IMR-90 (cell line): Measurements from ENCODE around the gene WDR48. TPM values are rescaled to one million over a fixed set of nuclear protein-coding genes. Genes with fewer than 3 reads are reported as not detected.

ENCODE experiments used
- ATAC-seq: fragments of 200-7000 bp; cut with Tn5 transposase; 2 replicates; pipeline ENCODE4 v1.9.1; 2020; ENCODE audit warnings: low read depth, mild to moderate bottlenecking, moderate library complexity
- BruUV-seq: library from RNA; stranded (reverse); fragments of 400-500 nt; replicated peaks from 2 replicates; lab custom pipeline; 2021; lab: Mats Ljungman, UMichigan
- CTCF ChIA-PET: fragments of 300-600 bp; formaldehyde crosslinking; extraction: SDS; loops from one replicate; lab custom pipeline; 2021; ENCODE audit warnings: antibody characterized with exemption; lab: Yijun Ruan, JAX
- POLR2A ChIA-PET: fragments of 300-600 bp; sonication (Branson Sonifier 250); formaldehyde crosslinking; loops from one replicate; lab custom pipeline; 2022; ENCODE audit warnings: antibody characterized with exemption; ENCODE audit not compliant: unreplicated experiment; lab: Charles Lee
- DNase-seq: peaks from one replicate; pipeline ENCODE4 v3.0.0; 2013
- H2AFZ ChIP-seq: replicated peaks from 2 replicates; pipeline ENCODE3; 2013; ENCODE audit warnings: low read length, mild to moderate bottlenecking; ENCODE audit not compliant: poor library complexity
- H2AK5ac ChIP-seq: 2 replicates; pipeline ENCODE4 v1.6.1; 2013; ENCODE audit warnings: low read depth, low read length, inconsistent platforms
- H2AK9ac ChIP-seq: replicated peaks from 2 replicates; pipeline ENCODE3; 2013; ENCODE audit warnings: mild to moderate bottlenecking, low read depth, low read length, moderate library complexity; ENCODE audit not compliant: poor library complexity
- H2BK120ac ChIP-seq: 2 replicates; pipeline ENCODE4 v1.6.1; 2013; ENCODE audit warnings: low read depth, low read length, inconsistent platforms
- H2BK15ac ChIP-seq: 3 replicates; pipeline ENCODE4 v1.6.1; 2013; ENCODE audit warnings: low read depth, low read length, inconsistent platforms
- H2BK20ac ChIP-seq: 2 replicates; pipeline ENCODE4 v1.6.1; 2013; ENCODE audit warnings: low read depth, mild to moderate bottlenecking, inconsistent platforms, low read length, moderate library complexity
- H2BK5ac ChIP-seq: 2 replicates; pipeline ENCODE4 v1.6.1; 2013; ENCODE audit warnings: mild to moderate bottlenecking, low read depth, low read length, inconsistent platforms; ENCODE audit not compliant: poor library complexity, severe bottlenecking
- H3K14ac ChIP-seq: replicated peaks from 2 replicates; pipeline ENCODE4 v1.6.1; 2013; ENCODE audit warnings: low read depth, low read length, inconsistent platforms
- H3K18ac ChIP-seq: 2 replicates; pipeline ENCODE4 v1.6.1; 2013; ENCODE audit warnings: low read depth, low read length, control low read depth
- H3K23ac ChIP-seq: 2 replicates; pipeline ENCODE4 v1.6.1; 2013; ENCODE audit warnings: low read depth, low read length, inconsistent platforms
- H3K27ac ChIP-seq: 2 replicates; pipeline ENCODE4 v1.5.1; 2013; ENCODE audit warnings: mild to moderate bottlenecking, control low read depth, low read length; ENCODE audit not compliant: insufficient read depth
- H3K27me3 ChIP-seq: 2 replicates; pipeline ENCODE4 v1.6.1; 2013; ENCODE audit warnings: low read length; ENCODE audit not compliant: control insufficient read depth, insufficient read depth
- H3K36me3 ChIP-seq: 2 replicates; pipeline ENCODE4 v1.6.1; 2013; ENCODE audit warnings: low read length, mixed read lengths; ENCODE audit not compliant: control insufficient read depth, insufficient read depth
- H3K4ac ChIP-seq: 2 replicates; pipeline ENCODE4 v1.6.1; 2013; ENCODE audit warnings: low read depth, low read length, inconsistent platforms
- H3K4me1 ChIP-seq: 2 replicates; pipeline ENCODE4 v1.6.1; 2013; ENCODE audit warnings: low read length, mixed read lengths; ENCODE audit not compliant: control insufficient read depth, insufficient read depth
- H3K4me2 ChIP-seq: 2 replicates; pipeline ENCODE4 v1.6.1; 2013; ENCODE audit warnings: low read depth, mild to moderate bottlenecking, control low read depth, low read length, moderate library complexity
- H3K4me3 ChIP-seq: 2 replicates; pipeline ENCODE4 v1.5.1; 2013; ENCODE audit warnings: low read depth, mild to moderate bottlenecking, control low read depth, low read length, moderate library complexity; ENCODE audit not compliant: insufficient read depth
- H3K56ac ChIP-seq: 2 replicates; pipeline ENCODE4 v1.6.1; 2013; ENCODE audit warnings: low read length, inconsistent platforms; ENCODE audit not compliant: insufficient read depth; ENCODE audit errors: extremely low read depth
- H3K79me1 ChIP-seq, 2 experiments: 2 replicates each; pipeline ENCODE4 v1.6.1; 2013; ENCODE audit warnings: low read length in 2 of 2, inconsistent platforms in 1 of 2, low read depth in 1 of 2
- H3K9ac ChIP-seq: 2 replicates; pipeline ENCODE4 v1.6.1; 2013; ENCODE audit warnings: low read depth, low read length, control low read depth
- H3K9me1 ChIP-seq: 2 replicates; pipeline ENCODE4 v1.6.1; 2013; ENCODE audit warnings: low read length, inconsistent platforms; ENCODE audit not compliant: insufficient read depth
- H3K9me3 ChIP-seq: 2 replicates; pipeline ENCODE4 v1.6.1; 2013; ENCODE audit warnings: low read length; ENCODE audit not compliant: control insufficient read depth, insufficient read depth
- H4K20me1 ChIP-seq: 2 replicates; pipeline ENCODE4 v1.6.1; 2013; ENCODE audit warnings: low read length, inconsistent platforms; ENCODE audit not compliant: insufficient read depth
- H4K5ac ChIP-seq: 2 replicates; pipeline ENCODE4 v1.6.1; 2013; ENCODE audit warnings: mild to moderate bottlenecking, low read depth, low read length, control low read depth
- H4K8ac ChIP-seq, 2 experiments: 2 replicates each; pipeline ENCODE4 v1.6.1; 2013; ENCODE audit warnings: low read depth in 2 of 2, low read length in 2 of 2, control low read depth in 1 of 2, inconsistent platforms in 1 of 2
- H4K91ac ChIP-seq: 2 replicates; pipeline ENCODE4 v1.6.1; 2013; ENCODE audit warnings: low read depth, low read length, inconsistent platforms; ENCODE audit not compliant: insufficient read depth
- CEBPB ChIP-seq: IDR thresholded peaks from 2 replicates; pipeline ENCODE4 v1.6.1; 2012; ENCODE audit warnings: low read depth, low read length, improper control_type of control experiment
- RFX5 ChIP-seq: IDR thresholded peaks from 2 replicates; pipeline ENCODE4 v1.8.0; 2012; ENCODE audit warnings: low read depth, mild to moderate bottlenecking, low read length, moderate library complexity
- SMC3 ChIP-seq: fragments of 150-350 bp; IDR thresholded peaks from 2 replicates; pipeline ENCODE4 v1.6.1; 2016; ENCODE audit warnings: low read depth, mild to moderate bottlenecking, antibody characterized with exemption, low read length, moderate library complexity
- WGBS, 2 experiments: methylation state at CpG; one replicate each; pipeline versions ENCODE4 v1.1.5 to v1.1.7; 2013; ENCODE audit warnings: missing lambda C conversion rate in 2 of 2; ENCODE audit not compliant: insufficient read length in 1 of 2; ENCODE audit errors: extremely low coverage in 2 of 2; 5-methylcytosine and 5-hydroxymethylcytosine counted together
- dilution Hi-C: fragments of 300-500 bp; cut with HindIII; formaldehyde crosslinking; loops from one replicate; pipeline ENCODE4 v1.14.3; 2018; ENCODE audit warnings: low sequenced_read_pairs; ENCODE audit not compliant: unreplicated experiment
- in situ Hi-C: fragments of 300-500 bp; cut with MboI; formaldehyde crosslinking; loops from 3 replicates; pipeline ENCODE4 v1.14.3; 2019; ENCODE audit warnings: low sequenced_read_pairs, inconsistent platforms, mixed read lengths
- intact Hi-C: fragments of 100-400 bp; cut with micrococcal nuclease; formaldehyde crosslinking; loops from 2 replicates; pipeline ENCODE4 v1.10.0; 2022
- polyA plus RNA-seq, 3 experiments: library from polyadenylated mRNA; depleted of rRNA; stranded (reverse); fragments of >200 nt; gene quantifications; 2 replicates each; pipeline ENCODE4 v1.2.3, GENCODE V29; 2012; ENCODE audit warnings: low replicate concordance in 1 of 3
- total RNA-seq: library from RNA; depleted of rRNA; stranded (reverse); fragments of >200 nt; gene quantifications from 2 replicates; pipeline ENCODE4 v1.2.3, GENCODE V29; 2012

WDR48 gene
- total and polyA plus RNA-seq, 2 of the 4 experiments (the other 2 are of a cell fraction): 14.4 to 41.2 TPM

DNA sequence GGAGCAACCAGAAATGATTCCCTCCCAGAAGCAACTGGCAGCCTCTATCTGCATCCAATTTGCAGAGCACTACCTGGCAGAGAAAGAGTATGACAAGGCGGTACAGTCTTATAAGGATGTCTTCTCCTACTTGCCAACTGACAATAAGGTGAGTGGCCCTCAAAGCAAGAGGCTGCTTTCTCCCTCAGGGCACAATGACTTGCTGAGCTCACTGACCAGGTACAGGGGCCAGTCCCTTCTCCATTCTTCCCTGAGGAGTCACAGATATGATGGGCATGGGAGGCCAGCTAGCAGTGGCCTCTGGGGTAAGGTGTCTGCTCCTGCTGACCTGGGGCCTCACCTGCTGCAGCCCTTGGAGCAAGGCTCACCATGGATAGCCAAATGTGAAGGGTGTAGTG is 81.3 kb downstream of the WDR48 start:
- CTCF ChIA-PET: no interaction called here
- no peaks in the 10 kb centered on the region for H3K36me3 ChIP-seq
- no peaks in the 10 kb centered on the region for H3K9me3 ChIP-seq
- H4K91ac ChIP-seq: no peak overlapping the region
- H2BK5ac ChIP-seq: no peak overlapping the region
- no peaks in the 10 kb centered on the region for H3K27me3 ChIP-seq
- ATAC-seq (no peak), DNase-seq (no peak)
- no peak overlapping the region for H4K8ac ChIP-seq
- H4K20me1 ChIP-seq: peaks cover 5% of the 10 kb centered on the region
- no CpG with 5 or more reads among the region's 1 CpG for WGBS, 2 experiments
- in situ Hi-C loops: no loop called here
- no peaks in the 10 kb centered on the region for H3K4me1 ChIP-seq
- H3K14ac ChIP-seq: no peak overlapping the region
- dilution Hi-C loops: no loop called here
- H3K9me1 ChIP-seq: peaks cover 7% of the 10 kb centered on the region; the same call in 1 of the 2 replicates
- H4K5ac ChIP-seq: no peak overlapping the region
- H3K27ac ChIP-seq: no peak overlapping the region
- H2AK5ac ChIP-seq: no peak overlapping the region
- H3K18ac ChIP-seq: no peak overlapping the region
- H3K79me1 ChIP-seq: no peaks in the 10 kb centered on the region; a peak in 1 of 4 replicates
- intact Hi-C loops: no loop called here
- POLR2A ChIA-PET: no interaction called here
- H3K4me3 ChIP-seq: no peak overlapping the region
- no peak overlapping the region for H2AFZ ChIP-seq
- H2BK120ac ChIP-seq: no peak overlapping the region
- no peak overlapping the region for H2AK9ac ChIP-seq
- BruUV-seq: no TSS peak
- no peak overlapping the region for H3K56ac ChIP-seq
- TF ChIP-seq SMC3: no peak
- TF ChIP-seq RFX5: no peak
- TF ChIP-seq CEBPB: no peak
- H3K4me2 ChIP-seq: no peak overlapping the region
- no peak overlapping the region for H2BK20ac ChIP-seq
- H3K4ac ChIP-seq: no peak overlapping the region
- no peak overlapping the region for H2BK15ac ChIP-seq
- no peak overlapping the region for H3K23ac ChIP-seq
- H3K9ac ChIP-seq: no peak overlapping the region
